H1 (cell line): Measurements from ENCODE around the gene NEO1. TPM values are rescaled to one million over a fixed set of nuclear protein-coding genes. Genes with fewer than 3 reads are reported as not detected.

Experiments used
- CTCF ChIA-PET: fragments of 300-600 bp; sonication (Branson Sonifier 250); formaldehyde crosslinking; loops from one replicate; lab custom pipeline; 2021; ENCODE audit not compliant: partially characterized antibody; lab: Charles Lee
- POLR2A ChIA-PET: fragments of 300-600 bp; sonication (Branson Sonifier 250); formaldehyde crosslinking; loops from one replicate; lab custom pipeline; 2021; ENCODE audit warnings: inconsistent platforms; ENCODE audit not compliant: partially characterized antibody; lab: Charles Lee
- DNase-seq, 2 experiments: peaks; one replicate each; pipeline versions ENCODE4 v3.0.0 to v3.0.0-alpha.2; 2010 to 2022; ENCODE audit warnings: low spot score in 2 of 2, low read depth in 1 of 2, mixed read lengths in 1 of 2
- FAIRE-seq: peaks from 2 replicates; lab custom pipeline; 2011; peaks lifted over from hg19 to GRCh38; lab: Jason Lieb, UNC
- H2AFZ ChIP-seq: 2 replicates; pipeline ENCODE4 v1.8.1; 2012; ENCODE audit warnings: low read length, inconsistent platforms
- H2AK5ac ChIP-seq: 2 replicates; pipeline ENCODE4 v1.6.1; 2013; ENCODE audit warnings: low read depth, low read length
- H2BK120ac ChIP-seq: replicated peaks from 2 replicates; pipeline ENCODE3; 2013; ENCODE audit warnings: low read depth, low read length, inconsistent platforms
- H2BK12ac ChIP-seq: 2 replicates; pipeline ENCODE4 v1.6.1; 2013; ENCODE audit warnings: low read depth, low read length
- H2BK15ac ChIP-seq: 2 replicates; pipeline ENCODE4 v1.6.1; 2013; ENCODE audit warnings: low read length
- H2BK20ac ChIP-seq: 2 replicates; pipeline ENCODE4 v1.6.1; 2013; ENCODE audit warnings: low read length
- H2BK5ac ChIP-seq: 2 replicates; pipeline ENCODE4 v1.6.1; 2013; ENCODE audit warnings: low read depth, low read length
- H3K14ac ChIP-seq: 2 replicates; pipeline ENCODE4 v1.6.1; 2013; ENCODE audit warnings: inconsistent platforms; ENCODE audit not compliant: insufficient read length
- H3K18ac ChIP-seq: 2 replicates; pipeline ENCODE4 v1.6.1; 2013; ENCODE audit warnings: low read length; ENCODE audit errors: extremely low read depth
- H3K23ac ChIP-seq: 2 replicates; pipeline ENCODE4 v1.6.1; 2013; ENCODE audit warnings: inconsistent platforms; ENCODE audit not compliant: insufficient read length
- H3K23me2 ChIP-seq: 2 replicates; pipeline ENCODE4 v1.6.1; 2013; ENCODE audit warnings: low read depth, low read length
- H3K27ac ChIP-seq: 2 replicates; pipeline ENCODE4 v1.6.1; 2011; ENCODE audit warnings: low read depth, low read length, inconsistent platforms
- H3K27me3 ChIP-seq, 4 experiments: replicated peaks in 1 of 4; 1 replicate in 1 of 4; 2 replicates in 3 of 4; pipeline versions ENCODE4 v1.6.1 to v1.8.1; 2011 to 2013; ENCODE audit warnings: low read length in 3 of 4, mild to moderate bottlenecking in 3 of 4, inconsistent platforms in 2 of 4, mixed read lengths in 2 of 4, moderate library complexity in 1 of 4; ENCODE audit not compliant: control insufficient read depth in 3 of 4, insufficient read depth in 3 of 4; ENCODE audit errors: extremely low read depth in 1 of 4
- H3K36me3 ChIP-seq, 4 experiments: 2 replicates each; pipeline versions ENCODE4 v1.6.1 to v1.8.1; 2011 to 2013; ENCODE audit warnings: mild to moderate bottlenecking in 4 of 4, low read length in 3 of 4, moderate library complexity in 2 of 4, control low read depth in 1 of 4, inconsistent platforms in 1 of 4; ENCODE audit not compliant: insufficient read depth in 4 of 4, control insufficient read depth in 2 of 4
- H3K4ac ChIP-seq: replicated peaks from 2 replicates; pipeline ENCODE3; 2013; ENCODE audit warnings: low read length, low read depth, mixed read lengths, inconsistent platforms; ENCODE audit not compliant: insufficient read length
- H3K4me1 ChIP-seq, 4 experiments: replicated peaks in 1 of 4; 1 replicate in 1 of 4; 2 replicates in 3 of 4; pipeline versions ENCODE4 v1.6.1 to v1.8.1; 2011 to 2013; ENCODE audit warnings: low read length in 3 of 4, inconsistent platforms in 2 of 4, mixed read lengths in 1 of 4; ENCODE audit not compliant: insufficient read depth in 4 of 4, control insufficient read depth in 3 of 4
- H3K4me2 ChIP-seq, 2 experiments: 2 replicates each; pipeline versions ENCODE4 v1.6.1 to v1.8.1; 2011 to 2013; ENCODE audit warnings: low read depth in 2 of 2, low read length in 2 of 2, control low read depth in 1 of 2, inconsistent platforms in 1 of 2, mild to moderate bottlenecking in 1 of 2; ENCODE audit not compliant: insufficient read depth in 1 of 2
- H3K4me3 ChIP-seq, 4 experiments: fragments of 200-600, 300-600 bp in 1 of 4; sonication (generic), shearing (Covaris generic), sonication (Bioruptor Twin) in 1 of 4; 2 replicates each; pipeline versions ENCODE4 v1.5.1 to v1.8.1; 2011 to 2016; ENCODE audit warnings: low read length in 4 of 4, low read depth in 3 of 4, control low read depth in 2 of 4, inconsistent platforms in 2 of 4, mild to moderate bottlenecking in 2 of 4, mixed read lengths in 1 of 4, moderate library complexity in 1 of 4; ENCODE audit not compliant: insufficient read depth in 2 of 4; ENCODE audit errors: extremely low read depth in 1 of 4
- H3K56ac ChIP-seq: replicated peaks from 2 replicates; pipeline ENCODE3; 2013; ENCODE audit warnings: low read depth, mild to moderate bottlenecking, mixed read lengths, low read length, inconsistent platforms; ENCODE audit not compliant: insufficient read length
- H3K79me1 ChIP-seq: 2 replicates; pipeline ENCODE4 v1.6.1; 2013; ENCODE audit warnings: low read depth, low read length, control low read depth
- H3K79me2 ChIP-seq, 2 experiments: 2 replicates each; pipeline versions ENCODE4 v1.6.1 to v1.8.1; 2012 to 2013; ENCODE audit warnings: low read length in 2 of 2, mild to moderate bottlenecking in 2 of 2, inconsistent platforms in 1 of 2; ENCODE audit not compliant: insufficient read depth in 2 of 2, control insufficient read depth in 1 of 2
- H3K9ac ChIP-seq, 4 experiments: replicated peaks in 1 of 4; 1 replicate in 1 of 4; 2 replicates in 3 of 4; pipeline versions ENCODE4 v1.6.1 to v1.8.1; 2011 to 2013; ENCODE audit warnings: low read depth in 3 of 4, low read length in 3 of 4, control low read depth in 2 of 4, mild to moderate bottlenecking in 2 of 4, moderate library complexity in 2 of 4, inconsistent platforms in 1 of 4; ENCODE audit errors: extremely low read depth in 1 of 4
- H3K9me3 ChIP-seq, 2 experiments: 2 replicates each; pipeline versions ENCODE4 v1.6.1 to v1.8.1; 2012 to 2013; ENCODE audit warnings: mild to moderate bottlenecking in 2 of 2, moderate library complexity in 2 of 2, control low read depth in 1 of 2, inconsistent platforms in 1 of 2, low read depth in 1 of 2, low read length in 1 of 2, mixed read lengths in 1 of 2; ENCODE audit not compliant: insufficient read depth in 2 of 2
- H4K20me1 ChIP-seq, 2 experiments: replicated peaks in 1 of 2; 2 replicates each; pipeline versions ENCODE3 to v1.8.1; 2011 to 2013; ENCODE audit warnings: inconsistent platforms in 2 of 2, low read length in 2 of 2, mild to moderate bottlenecking in 1 of 2; ENCODE audit not compliant: insufficient read depth in 2 of 2, control insufficient read depth in 1 of 2
- H4K5ac ChIP-seq: 2 replicates; pipeline ENCODE4 v1.6.1; 2013; ENCODE audit warnings: low read length, low read depth, mixed read lengths, inconsistent platforms; ENCODE audit not compliant: insufficient read length
- H4K8ac ChIP-seq: 2 replicates; pipeline ENCODE4 v1.8.0; 2013; ENCODE audit warnings: mild to moderate bottlenecking, moderate library complexity, low read length, inconsistent platforms; ENCODE audit not compliant: insufficient read depth; ENCODE audit errors: extremely low read depth
- H4K91ac ChIP-seq: replicated peaks from 2 replicates; pipeline ENCODE3; 2013; ENCODE audit warnings: low read length, mixed read lengths, inconsistent platforms; ENCODE audit not compliant: insufficient read length
- BACH1 ChIP-seq: IDR thresholded peaks from 2 replicates; pipeline ENCODE4 v1.6.1; 2012; ENCODE audit warnings: low read length, improper control_type of control experiment
- RFX5 ChIP-seq: IDR thresholded peaks from 2 replicates; pipeline ENCODE4 v1.6.1; 2011; ENCODE audit warnings: low read depth, low read length, improper control_type of control experiment, borderline replicate concordance
- RXRA ChIP-seq: IDR thresholded peaks from 2 replicates; pipeline ENCODE4 v1.6.1; 2011; ENCODE audit warnings: low read depth, mild to moderate bottlenecking, low read length, moderate library complexity; ENCODE audit not compliant: insufficient read depth
- SAP30 ChIP-seq: fragments of 300-600 bp; sonication (generic); IDR thresholded peaks from 2 replicates; pipeline ENCODE4 v1.7.1; 2012; ENCODE audit warnings: low read length, moderate library complexity, mild to moderate bottlenecking, inconsistent platforms; ENCODE audit not compliant: insufficient read depth, insufficient replicate concordance
- TAF7 ChIP-seq: optimal IDR thresholded peaks from 2 replicates; pipeline ENCODE3; 2011; ENCODE audit warnings: low read depth, mild to moderate bottlenecking, inconsistent platforms, low read length, moderate library complexity, borderline replicate concordance
- WGBS, 2 experiments: shearing (Covaris generic) in 1 of 2; methylation state at CpG; one replicate each; pipeline versions ENCODE4 v1.1.6 to v1.1.7; 2013 to 2015; ENCODE audit warnings: low lambda C conversion rate in 2 of 2, mixed read lengths in 2 of 2, inconsistent platforms in 1 of 2, low coverage in 1 of 2, missing lambda C conversion rate in 1 of 2; ENCODE audit not compliant: insufficient replicate concordance in 2 of 2, insufficient coverage in 1 of 2, insufficient read length in 1 of 2; ENCODE audit errors: extremely low coverage in 1 of 2, missing lambda C conversion rate in 1 of 2; 5-methylcytosine and 5-hydroxymethylcytosine counted together
- polyA plus RNA-seq, 7 experiments: library from polyadenylated mRNA; depleted of rRNA in 3 of 7; stranded (reverse) in 5 of 7; unstranded in 2 of 7; fragments of >200 nt in 5 of 7; fragments of 200-250 nt in 2 of 7; gene quantifications; 1 replicate in 5 of 7; 2 replicates in 1 of 7; 4 replicates in 1 of 7; pipeline versions ENCODE4 v1.2.1 to v1.2.3, GENCODE V29; 2011 to 2013; ENCODE audit warnings: missing spikeins in 2 of 7, mixed read lengths in 2 of 7
- total RNA-seq: library from RNA; stranded (reverse); fragmentation: NEBNext Ultra II Directional; extraction: Animal tissue kit (Norgen Biotek cat#: 25700); gene quantifications from 2 replicates; pipeline ENCODE4 v1.2.1, GENCODE V29; 2021
- TF ChIP-seq, protein P1 (sequence below): IDR thresholded peaks from 2 replicates; pipeline ENCODE4 v1.6.1; 2011; ENCODE audit warnings: low read depth, mild to moderate bottlenecking, low read length; ENCODE audit not compliant: insufficient read depth
- TF ChIP-seq, protein P2 (sequence below), 3 experiments: IDR thresholded peaks; 1 replicate in 2 of 3; 2 replicates in 1 of 3; pipeline versions ENCODE4 v1.5.1 to v1.6.1; 2011; ENCODE audit warnings: low read length in 3 of 3, mild to moderate bottlenecking in 3 of 3, inconsistent platforms in 2 of 3, low read depth in 1 of 3, moderate library complexity in 1 of 3; ENCODE audit not compliant: insufficient read depth in 1 of 3; ENCODE audit errors: control extremely low read depth in 1 of 3

NEO1 gene
- total and polyA plus RNA-seq, 2 of the 8 experiments (the other 6 are each of a cell fraction or from before 2014, with no cell fraction given): 36.0 to 51.0 TPM

DNA sequence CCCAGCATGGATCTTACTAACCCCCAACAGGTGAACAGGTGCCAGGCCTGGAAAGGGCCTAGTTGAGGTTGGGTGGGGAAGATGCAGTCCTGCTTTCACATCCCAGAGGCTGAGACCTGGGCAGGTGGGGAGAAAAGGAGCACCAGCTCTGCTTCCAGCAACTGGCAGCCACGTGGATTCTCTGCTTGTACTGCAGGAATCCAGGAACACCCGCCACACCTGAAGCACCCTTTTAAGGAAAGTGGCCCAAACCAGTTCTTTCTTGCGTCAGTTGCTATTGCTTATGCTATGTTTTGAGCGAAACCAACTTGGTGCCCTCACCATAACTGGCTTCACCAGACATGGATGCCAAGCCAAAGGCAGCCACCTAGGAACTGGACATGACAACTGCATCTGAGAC, 28.1 kb upstream of the NEO1 start:
- Histone ChIP-seq H3K79me1 (no peaks in the 10 kb centered on the region), H3K79me2 (no peaks in the 10 kb centered on the region), H4K5ac (no peak overlapping the region), H2BK5ac (no peak overlapping the region), H4K8ac (no peak overlapping the region), H3K27me3 (no peaks in the 10 kb centered on the region), H3K56ac (no peak overlapping the region), H3K9me3 (no peaks in the 10 kb centered on the region), H3K18ac (no peak overlapping the region), H2AFZ (no peak overlapping the region), H3K4me3 (no peak overlapping the region), H3K23me2 (no peaks in the 10 kb centered on the region), H2AK5ac (no peak overlapping the region), H3K4me2 (no peak overlapping the region), H3K36me3 (no peaks in the 10 kb centered on the region; a peak in 1 of 8 replicates), H3K23ac (no peak overlapping the region), H4K20me1 (no peaks in the 10 kb centered on the region), H3K4me1 (peaks cover 2 to 19% (median 10%) of the 10 kb centered on the region in 4 experiments), H2BK120ac (no peak overlapping the region), H3K9ac (no peak overlapping the region), H3K4ac (no peak overlapping the region), H3K27ac (no peak overlapping the region), H2BK20ac (no peak overlapping the region), H2BK12ac (no peak overlapping the region), H4K91ac (no peak overlapping the region), H3K14ac (no peak overlapping the region), H2BK15ac (no peak overlapping the region)
- DNase-seq (no peak), FAIRE-seq (no peak)
- no peak for TF ChIP-seq TAF7
- no peak for TF ChIP-seq RFX5
- TF ChIP-seq, protein P1, sequence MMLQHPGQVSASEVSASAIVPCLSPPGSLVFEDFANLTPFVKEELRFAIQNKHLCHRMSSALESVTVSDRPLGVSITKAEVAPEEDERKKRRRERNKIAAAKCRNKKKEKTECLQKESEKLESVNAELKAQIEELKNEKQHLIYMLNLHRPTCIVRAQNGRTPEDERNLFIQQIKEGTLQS: no peak
- TF ChIP-seq RXRA: no peak
- TF ChIP-seq SAP30: no peak
- TF ChIP-seq, protein P2, sequence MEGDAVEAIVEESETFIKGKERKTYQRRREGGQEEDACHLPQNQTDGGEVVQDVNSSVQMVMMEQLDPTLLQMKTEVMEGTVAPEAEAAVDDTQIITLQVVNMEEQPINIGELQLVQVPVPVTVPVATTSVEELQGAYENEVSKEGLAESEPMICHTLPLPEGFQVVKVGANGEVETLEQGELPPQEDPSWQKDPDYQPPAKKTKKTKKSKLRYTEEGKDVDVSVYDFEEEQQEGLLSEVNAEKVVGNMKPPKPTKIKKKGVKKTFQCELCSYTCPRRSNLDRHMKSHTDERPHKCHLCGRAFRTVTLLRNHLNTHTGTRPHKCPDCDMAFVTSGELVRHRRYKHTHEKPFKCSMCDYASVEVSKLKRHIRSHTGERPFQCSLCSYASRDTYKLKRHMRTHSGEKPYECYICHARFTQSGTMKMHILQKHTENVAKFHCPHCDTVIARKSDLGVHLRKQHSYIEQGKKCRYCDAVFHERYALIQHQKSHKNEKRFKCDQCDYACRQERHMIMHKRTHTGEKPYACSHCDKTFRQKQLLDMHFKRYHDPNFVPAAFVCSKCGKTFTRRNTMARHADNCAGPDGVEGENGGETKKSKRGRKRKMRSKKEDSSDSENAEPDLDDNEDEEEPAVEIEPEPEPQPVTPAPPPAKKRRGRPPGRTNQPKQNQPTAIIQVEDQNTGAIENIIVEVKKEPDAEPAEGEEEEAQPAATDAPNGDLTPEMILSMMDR (IDR thresholded peaks at IDR 0.05; ENCODE audit: control extremely low read depth in 1 of 3, insufficient read depth in 1 of 3, low read depth in 1 of 3, low read length in 3 of 3): no peak
- no peak for TF ChIP-seq BACH1
- ChIA-PET POLR2A (no interaction called here), CTCF (no interaction called here)
- WGBS, 2 experiments: 100% methylated on average over 4 of the region's 4 CpGs; no CpG with 5 or more reads in 1 of the 2 experiments
